Measurements from ENCODE around the gene CYP4F22. TPM values are rescaled to one million over a fixed set of nuclear protein-coding genes. Genes with fewer than 3 reads are reported as not detected.

The CYP4F22 gene
- total RNA-seq, 1 experiment from 2014 or later = 4.9 TPM

- ChIA-PET RAD21 (ENCODE audit: low non-redundant PET in 1 of 2, low total read pairs in 2 of 2, uncharacterized antibody in 2 of 2, unreplicated experiment in 2 of 2) (no interaction called here), CTCF (no interaction called here), POLR2A (no interaction called here)
- Histone ChIP-seq H3K36me3 (ENCODE audit: control insufficient read depth in 1 of 2, insufficient read depth in 2 of 2, low read length in 2 of 2) (no peaks in the 10 kb centered on the region), H3K79me2 (ENCODE audit: insufficient read depth, low read length) (no peaks in the 10 kb centered on the region), H3K4me1 (ENCODE audit: control insufficient read depth in 1 of 2, insufficient read depth in 2 of 2, low read length in 2 of 2) (no peaks in the 10 kb centered on the region), H4K20me1 (ENCODE audit: insufficient read depth) (no peaks in the 10 kb centered on the region), H2AFZ (ENCODE audit: low read depth, low read length, poor library complexity, severe bottlenecking) (no peak overlapping the region), H3K4me2 (ENCODE audit: low read length) (no peak overlapping the region), H3K4me3 (replicated peaks in 1 of 2; ENCODE audit: low read depth in 1 of 2, low read length in 2 of 2) (no peak overlapping the region), H3K9ac (ENCODE audit: low read length) (no peak overlapping the region), H3K27me3 (ENCODE audit: insufficient read depth, low read length) (no peaks in the 10 kb centered on the region), H3K9me2 (ENCODE audit: insufficient read depth) (no peaks in the 10 kb centered on the region), H3K9me3 (ENCODE audit: control insufficient read depth in 1 of 2, insufficient read depth in 1 of 2, low read depth in 1 of 2, low read length in 2 of 2) (no peaks in the 10 kb centered on the region), H3K27ac (ENCODE audit: low read depth, low read length) (no peak overlapping the region)
- no TSS peak for BruUV-seq (replicated peaks)
- no peak for TF ChIP-seq FOSL1 (IDR thresholded peaks at IDR 0.05; ENCODE audit: low read depth)
- no peak for TF ChIP-seq ATF3 (IDR thresholded peaks at IDR 0.05)
- TF ChIP-seq ZFX (IDR thresholded peaks at IDR 0.05) = no peak
- no peak for TF ChIP-seq EZH2phosphoT487 (IDR thresholded peaks at IDR 0.05; ENCODE audit: borderline replicate concordance)
- TF ChIP-seq TCF7L2 (IDR thresholded peaks at IDR 0.05; ENCODE audit: borderline replicate concordance, extremely low read depth, insufficient read depth, insufficient read length) = no peak
- no peak for TF ChIP-seq RAD21 (IDR thresholded peaks at IDR 0.05; ENCODE audit: low read depth)
- no peak for TF ChIP-seq SP1 (IDR thresholded peaks at IDR 0.05; ENCODE audit: low read depth)
- TF ChIP-seq YY1 (IDR thresholded peaks at IDR 0.05; ENCODE audit: extremely low read depth, insufficient replicate concordance, low read depth, low read length) = no peak
- TF ChIP-seq REST (IDR thresholded peaks at IDR 0.05; ENCODE audit: low read depth) = no peak
- TF ChIP-seq POLR2A (IDR thresholded peaks at IDR 0.05; ENCODE audit: borderline replicate concordance, extremely low read depth, insufficient read depth, insufficient read length) = no peak
- no peak for TF ChIP-seq EZH2 (IDR thresholded peaks at IDR 0.05)
- TF ChIP-seq POLR2AphosphoS5 (IDR thresholded peaks at IDR 0.05; ENCODE audit: low read depth, low read length) = no peak
- no peak for TF ChIP-seq CBX3 (IDR thresholded peaks at IDR 0.05; ENCODE audit: low read depth)
- intact Hi-C loops (cut with micrococcal nuclease) = no loop called here
- ATAC-seq (no peak), DNase-seq (ENCODE audit: low read depth, low spot score) (no peak)
Measured at GRCh38 chr19:15488489-15489226, 19.7 kb upstream of the CYP4F22 start.

Data from HCT116 (cell line).